ENCODE measurements around the gene EML4. TPM values are rescaled to one million over a fixed set of nuclear protein-coding genes. Genes with fewer than 3 reads are reported as not detected.

The EML4 gene
- total and polyA plus RNA-seq, 9 of the 15 experiments (the other 6 are each of a cell fraction or from before 2014, with no cell fraction given): 14.7 to 48.3 (median 36.5) TPM

DNA sequence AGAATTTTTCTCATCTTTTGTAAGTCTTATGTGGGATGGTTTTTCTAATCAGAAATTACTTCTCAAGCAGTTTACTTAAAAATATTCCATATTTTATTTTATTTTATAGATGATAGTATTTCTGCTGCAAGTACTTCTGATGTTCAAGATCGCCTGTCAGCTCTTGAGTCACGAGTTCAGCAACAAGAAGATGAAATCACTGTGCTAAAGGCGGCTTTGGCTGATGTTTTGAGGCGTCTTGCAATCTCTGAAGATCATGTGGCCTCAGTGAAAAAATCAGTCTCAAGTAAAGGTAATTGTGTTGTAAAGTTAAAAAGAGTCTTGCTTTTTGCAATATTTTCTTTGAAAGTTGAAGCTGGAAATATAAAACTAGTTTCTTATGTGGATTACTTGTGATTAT, 76.2 kb downstream of the EML4 start:
- FAIRE-seq (no peak), ATAC-seq (no peak), DNase-seq (ENCODE audit: extremely low read depth in 1 of 4, low spot score in 3 of 4) (no peak)
- no TSS peak for BruUV-seq (replicated peaks)
- H4K20me1 ChIP-seq (replicated peaks; ENCODE audit: control insufficient read depth, insufficient read depth, low read length): no peaks in the 10 kb centered on the region
- POLR2A ChIA-PET: no interaction called here
- in situ Hi-C loops (cut with MboI) (no loop called here), intact Hi-C loops (cut with micrococcal nuclease) (loop anchor here (5.0 kb wide), 1 partner anchor 117 kb away; the partner anchor contains the start of gene COX7A2L)
- no peaks in the 10 kb centered on the region for H3K79me2 ChIP-seq (ENCODE audit: control insufficient read depth, insufficient read depth, low read length)
- H3K4me3 ChIP-seq: no peak overlapping the region
- CTCF ChIA-PET (ENCODE audit: low intra/inter-chr PET ratio): no interaction called here
- no peaks in the 10 kb centered on the region for H3K9me3 ChIP-seq (replicated peaks; ENCODE audit: control insufficient read depth, insufficient read depth, low read depth, low read length)
- peaks cover 19% of the 10 kb centered on the region; the same call in 2 of the 3 replicates for H3K36me3 ChIP-seq (ENCODE audit: control insufficient read depth, insufficient read depth, low read length)
- H2AFZ ChIP-seq (ENCODE audit: low read depth, low read length): no peak overlapping the region
- no peaks in the 10 kb centered on the region for H3K27me3 ChIP-seq (ENCODE audit: control insufficient read depth in 2 of 2, insufficient read depth in 2 of 2, low read length in 2 of 2)
- TF ChIP-seq POLR2G (IDR thresholded peaks at IDR 0.05; ENCODE audit: low read depth, low read length) (no peak), SMARCC2 (IDR thresholded peaks at IDR 0.05; ENCODE audit: low read depth) (no peak), SREBF1 (IDR thresholded peaks at IDR 0.05; ENCODE audit: borderline replicate concordance, low read depth, low read length) (no peak), ERF (CRISPR knock-in tag; IDR thresholded peaks at IDR 0.05) (no peak), ZNF316 (IDR thresholded peaks at IDR 0.05) (no peak), POLR2AphosphoS5 (IDR thresholded peaks at IDR 0.05; ENCODE audit: control insufficient read depth, insufficient read depth, low read depth, low read length) (no peak), DNMT1 (IDR thresholded peaks at IDR 0.05) (no peak), SRSF7 (optimal IDR thresholded peaks at IDR 0.05; ENCODE audit: low read depth, low read length) (no peak)
- TF ChIP-seq, protein P1, sequence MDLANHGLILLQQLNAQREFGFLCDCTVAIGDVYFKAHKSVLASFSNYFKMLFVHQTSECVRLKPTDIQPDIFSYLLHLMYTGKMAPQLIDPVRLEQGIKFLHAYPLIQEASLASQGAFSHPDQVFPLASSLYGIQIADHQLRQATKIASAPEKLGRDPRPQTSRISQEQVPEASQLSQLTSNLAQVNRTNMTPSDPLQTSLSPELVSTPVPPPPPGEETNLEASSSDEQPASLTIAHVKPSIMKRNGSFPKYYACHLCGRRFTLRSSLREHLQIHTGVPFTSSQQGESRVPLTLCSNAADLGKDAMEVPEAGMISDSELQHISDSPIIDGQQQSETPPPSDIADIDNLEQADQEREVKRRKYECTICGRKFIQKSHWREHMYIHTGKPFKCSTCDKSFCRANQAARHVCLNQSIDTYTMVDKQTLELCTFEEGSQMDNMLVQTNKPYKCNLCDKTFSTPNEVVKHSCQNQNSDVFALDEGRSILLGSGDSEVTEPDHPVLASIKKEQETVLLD (IDR thresholded peaks at IDR 0.05): no peak
- TF ChIP-seq, protein P2, sequence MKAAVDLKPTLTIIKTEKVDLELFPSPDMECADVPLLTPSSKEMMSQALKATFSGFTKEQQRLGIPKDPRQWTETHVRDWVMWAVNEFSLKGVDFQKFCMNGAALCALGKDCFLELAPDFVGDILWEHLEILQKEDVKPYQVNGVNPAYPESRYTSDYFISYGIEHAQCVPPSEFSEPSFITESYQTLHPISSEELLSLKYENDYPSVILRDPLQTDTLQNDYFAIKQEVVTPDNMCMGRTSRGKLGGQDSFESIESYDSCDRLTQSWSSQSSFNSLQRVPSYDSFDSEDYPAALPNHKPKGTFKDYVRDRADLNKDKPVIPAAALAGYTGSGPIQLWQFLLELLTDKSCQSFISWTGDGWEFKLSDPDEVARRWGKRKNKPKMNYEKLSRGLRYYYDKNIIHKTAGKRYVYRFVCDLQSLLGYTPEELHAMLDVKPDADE (conservative IDR thresholded peaks at IDR 0.05; ENCODE audit: control insufficient read depth, low read depth, low read length): no peak
- TF ChIP-seq, protein P3, sequence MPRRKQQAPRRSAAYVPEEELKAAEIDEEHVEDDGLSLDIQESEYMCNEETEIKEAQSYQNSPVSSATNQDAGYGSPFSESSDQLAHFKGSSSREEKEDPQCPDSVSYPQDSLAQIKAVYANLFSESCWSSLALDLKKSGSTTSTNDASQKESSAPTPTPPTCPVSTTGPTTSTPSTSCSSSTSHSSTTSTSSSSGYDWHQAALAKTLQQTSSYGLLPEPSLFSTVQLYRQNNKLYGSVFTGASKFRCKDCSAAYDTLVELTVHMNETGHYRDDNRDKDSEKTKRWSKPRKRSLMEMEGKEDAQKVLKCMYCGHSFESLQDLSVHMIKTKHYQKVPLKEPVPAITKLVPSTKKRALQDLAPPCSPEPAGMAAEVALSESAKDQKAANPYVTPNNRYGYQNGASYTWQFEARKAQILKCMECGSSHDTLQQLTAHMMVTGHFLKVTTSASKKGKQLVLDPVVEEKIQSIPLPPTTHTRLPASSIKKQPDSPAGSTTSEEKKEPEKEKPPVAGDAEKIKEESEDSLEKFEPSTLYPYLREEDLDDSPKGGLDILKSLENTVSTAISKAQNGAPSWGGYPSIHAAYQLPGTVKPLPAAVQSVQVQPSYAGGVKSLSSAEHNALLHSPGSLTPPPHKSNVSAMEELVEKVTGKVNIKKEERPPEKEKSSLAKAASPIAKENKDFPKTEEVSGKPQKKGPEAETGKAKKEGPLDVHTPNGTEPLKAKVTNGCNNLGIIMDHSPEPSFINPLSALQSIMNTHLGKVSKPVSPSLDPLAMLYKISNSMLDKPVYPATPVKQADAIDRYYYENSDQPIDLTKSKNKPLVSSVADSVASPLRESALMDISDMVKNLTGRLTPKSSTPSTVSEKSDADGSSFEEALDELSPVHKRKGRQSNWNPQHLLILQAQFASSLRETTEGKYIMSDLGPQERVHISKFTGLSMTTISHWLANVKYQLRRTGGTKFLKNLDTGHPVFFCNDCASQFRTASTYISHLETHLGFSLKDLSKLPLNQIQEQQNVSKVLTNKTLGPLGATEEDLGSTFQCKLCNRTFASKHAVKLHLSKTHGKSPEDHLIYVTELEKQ (CRISPR knock-in tag; IDR thresholded peaks at IDR 0.05): no peak
- TF ChIP-seq, protein P4, sequence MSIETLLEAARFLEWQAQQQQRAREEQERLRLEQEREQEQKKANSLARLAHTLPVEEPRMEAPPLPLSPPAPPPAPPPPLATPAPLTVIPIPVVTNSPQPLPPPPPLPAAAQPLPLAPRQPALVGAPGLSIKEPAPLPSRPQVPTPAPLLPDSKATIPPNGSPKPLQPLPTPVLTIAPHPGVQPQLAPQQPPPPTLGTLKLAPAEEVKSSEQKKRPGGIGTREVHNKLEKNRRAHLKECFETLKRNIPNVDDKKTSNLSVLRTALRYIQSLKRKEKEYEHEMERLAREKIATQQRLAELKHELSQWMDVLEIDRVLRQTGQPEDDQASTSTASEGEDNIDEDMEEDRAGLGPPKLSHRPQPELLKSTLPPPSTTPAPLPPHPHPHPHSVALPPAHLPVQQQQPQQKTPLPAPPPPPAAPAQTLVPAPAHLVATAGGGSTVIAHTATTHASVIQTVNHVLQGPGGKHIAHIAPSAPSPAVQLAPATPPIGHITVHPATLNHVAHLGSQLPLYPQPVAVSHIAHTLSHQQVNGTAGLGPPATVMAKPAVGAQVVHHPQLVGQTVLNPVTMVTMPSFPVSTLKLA (conservative IDR thresholded peaks at IDR 0.05): no peak
- TF ChIP-seq, protein P5, sequence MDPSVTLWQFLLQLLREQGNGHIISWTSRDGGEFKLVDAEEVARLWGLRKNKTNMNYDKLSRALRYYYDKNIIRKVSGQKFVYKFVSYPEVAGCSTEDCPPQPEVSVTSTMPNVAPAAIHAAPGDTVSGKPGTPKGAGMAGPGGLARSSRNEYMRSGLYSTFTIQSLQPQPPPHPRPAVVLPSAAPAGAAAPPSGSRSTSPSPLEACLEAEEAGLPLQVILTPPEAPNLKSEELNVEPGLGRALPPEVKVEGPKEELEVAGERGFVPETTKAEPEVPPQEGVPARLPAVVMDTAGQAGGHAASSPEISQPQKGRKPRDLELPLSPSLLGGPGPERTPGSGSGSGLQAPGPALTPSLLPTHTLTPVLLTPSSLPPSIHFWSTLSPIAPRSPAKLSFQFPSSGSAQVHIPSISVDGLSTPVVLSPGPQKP (CRISPR knock-in tag; IDR thresholded peaks at IDR 0.05): no peak
- no peak overlapping the region for H3K4me2 ChIP-seq (ENCODE audit: insufficient read depth, low read length)
- WGBS (ENCODE audit: insufficient coverage, low coverage, missing lambda C conversion rate): 80% methylated on average over 4 of the region's 4 CpGs
- H3K4me1 ChIP-seq (replicated peaks in 1 of 2; ENCODE audit: control insufficient read depth in 2 of 2, insufficient read depth in 2 of 2, low read length in 2 of 2): no peaks in the 10 kb centered on the region; a peak in 1 of 5 replicates
- H3K27ac ChIP-seq (ENCODE audit: extremely low read depth, low read depth, low read length): no peak overlapping the region
- H3K9me1 ChIP-seq (ENCODE audit: control insufficient read depth, insufficient read depth, low read length): no peaks in the 10 kb centered on the region
- H3K9ac ChIP-seq (ENCODE audit: insufficient read depth in 1 of 2, low read depth in 2 of 2, low read length in 2 of 2): no peak overlapping the region
